ENCODE results near the gene TMEM204.

Gene TMEM204

GRCh38 chr16:1539720-1540555 is 6.5 kb downstream of the TMEM204 start:
- no peak for DNase-seq

- DNase-seq: no peak
Observed at GRCh38 chr16:1540556-1540855, 7.0 kb downstream of the TMEM204 start.

- DNase-seq: no peak
Observed at GRCh38 chr16:1541293-1542165, 8.1 kb downstream of the TMEM204 start.

GRCh38 chr16:1542166-1542500 is 8.7 kb downstream of the TMEM204 start:
- DNase-seq: no peak

GRCh38 chr16:1542533-1542932 is 9.1 kb downstream of the TMEM204 start:
- no peak for DNase-seq

GRCh38 chr16:1543085-1543896 is 9.8 kb downstream of the TMEM204 start:
- DNase-seq: peak; percentile 71

- DNase-seq: no peak
Observed at GRCh38 chr16:1545044-1546040, 11.9 kb downstream of the TMEM204 start.

GRCh38 chr16:1546430-1546829 is 13.0 kb downstream of the TMEM204 start:
- DNase-seq: no peak

- DNase-seq: no peak
Observed at GRCh38 chr16:1548233-1548632, 14.8 kb downstream of the TMEM204 start.

- DNase-seq: no peak
Observed at GRCh38 chr16:1548727-1549126, 15.3 kb downstream of the TMEM204 start.

- no peak for DNase-seq
Observed at GRCh38 chr16:1550069-1550468, 16.6 kb downstream of the TMEM204 start.

- no peak for DNase-seq
Observed at GRCh38 chr16:1550696-1551095, 17.2 kb downstream of the TMEM204 start.

- no peak for DNase-seq
Observed at GRCh38 chr16:1551166-1551565, 17.7 kb downstream of the TMEM204 start.

GRCh38 chr16:1552129-1552528 is 18.7 kb downstream of the TMEM204 start:
- DNase-seq: no peak

GRCh38 chr16:1553946-1554825 is 20.7 kb downstream of the TMEM204 start:
- DNase-seq: no peak

- no peak for DNase-seq
Observed at GRCh38 chr16:1554826-1555445, 21.5 kb downstream of the TMEM204 start.

GRCh38 chr16:1556254-1556653 is 22.8 kb downstream of the TMEM204 start:
- no peak for DNase-seq

GRCh38 chr16:1557074-1557473 is 23.6 kb downstream of the TMEM204 start:
- no peak for DNase-seq

GRCh38 chr16:1557576-1557975 is 24.1 kb downstream of the TMEM204 start:
- DNase-seq: no peak

- DNase-seq: no peak
Observed at GRCh38 chr16:1559446-1559975, 26.0 kb downstream of the TMEM204 start.

All from activated naive CD4-positive, alpha-beta T cell treated with anti-CD3 and anti-CD28 coated beads, Interleukin-2, amount 50 U/mL, for 16 hours (primary cell).